GM12878 (cell line): ENCODE measurements around the gene NUAK1. TPM values are rescaled to one million over a fixed set of nuclear protein-coding genes. Genes with fewer than 3 reads are reported as not detected.

ENCODE experiments used
- CHD4 ChIP-seq: fragments of 200-600 bp; sonication (generic); IDR thresholded peaks from 2 replicates; pipeline ENCODE4 v1.6.1; 2016; ENCODE audit warnings: mild to moderate bottlenecking
- LARP7 ChIP-seq: fragments of 450-650 bp; IDR thresholded peaks from 2 replicates; pipeline ENCODE4 v1.6.1; 2017; ENCODE audit warnings: mild to moderate bottlenecking
- NFXL1 ChIP-seq: fragments of 450-650 bp; IDR thresholded peaks from 2 replicates; pipeline ENCODE4 v1.6.1; 2017; ENCODE audit warnings: antibody characterized with exemption, mild to moderate bottlenecking, borderline replicate concordance
- NR2C1 ChIP-seq: fragments of 450-650 bp; IDR thresholded peaks from 2 replicates; pipeline ENCODE4 v1.6.1; 2017; ENCODE audit warnings: antibody characterized with exemption, mild to moderate bottlenecking, moderate library complexity
- NR2F1 ChIP-seq: fragments of 450-650 bp; conservative IDR thresholded peaks from 2 replicates; pipeline ENCODE4 v1.6.1; 2017; ENCODE audit warnings: mild to moderate bottlenecking
- PKNOX1 ChIP-seq: fragments of 450-650 bp; IDR thresholded peaks from 2 replicates; pipeline ENCODE4 v1.6.1; 2016; ENCODE audit warnings: mild to moderate bottlenecking
- SKIL ChIP-seq: fragments of 450-650 bp; IDR thresholded peaks from 2 replicates; pipeline ENCODE4 v1.6.1; 2017; ENCODE audit warnings: mild to moderate bottlenecking, low read depth, inconsistent platforms; ENCODE audit not compliant: poor library complexity, severe bottlenecking
- SMC3 ChIP-seq: IDR thresholded peaks from 2 replicates; pipeline ENCODE4 v1.6.1; 2011; ENCODE audit warnings: low read length, improper control_type of control experiment, borderline replicate concordance
- polyA plus RNA-seq, 11 experiments: library from polyadenylated mRNA; depleted of rRNA in 4 of 11; unstranded in 6 of 11; stranded (reverse) in 5 of 11; fragments of >200 nt; fragmentation: Nextera tagmentation in 4 of 11; fragmentation: Illumina TruSeq in 1 of 11; extraction: Ambion mirVana in 4 of 11; extraction: Trizol in 1 of 11; gene quantifications; 1 replicate in 1 of 11; 2 replicates in 10 of 11; pipeline versions ENCODE4 v1.2.1 to v1.2.3, GENCODE V29; 2011 to 2016; ENCODE audit warnings: inconsistent platforms in 2 of 11, missing spikeins in 2 of 11, low read depth in 1 of 11
- total RNA-seq, 4 experiments: library from RNA; depleted of rRNA in 3 of 4; stranded (reverse); fragments of >200 nt in 3 of 4; fragmentation: Illumina TruSeq in 1 of 4; extraction: Trizol in 1 of 4; gene quantifications; 2 replicates each; pipeline versions ENCODE4 v1.2.1 to v1.2.3, GENCODE V29; 2013 to 2021
- TF ChIP-seq, protein P1 (sequence below): IDR thresholded peaks from 2 replicates; pipeline ENCODE4 v1.6.1; 2012; ENCODE audit warnings: low read length, inconsistent platforms
- TF ChIP-seq, protein P2 (sequence below): fragments of 450-650 bp; IDR thresholded peaks from 2 replicates; pipeline ENCODE4 v1.6.1; 2017; ENCODE audit warnings: mild to moderate bottlenecking, moderate library complexity

Gene NUAK1
- total and polyA plus RNA-seq, 10 of the 15 experiments (the other 5 are each of a cell fraction or from before 2014, with no cell fraction given) = 0.03 to 0.42 (median 0.08) TPM; not detected in 2

GRCh38 chr12:106021516-106021915 lies 117.2 kb downstream of the NUAK1 start (continued):
- TF ChIP-seq SKIL (no peak), CHD4 (no peak), NFXL1 (no peak), PKNOX1 (no peak), NR2C1 (no peak), LARP7 (no peak), NR2F1 (no peak), SMC3 (no peak)
- TF ChIP-seq, protein P1, sequence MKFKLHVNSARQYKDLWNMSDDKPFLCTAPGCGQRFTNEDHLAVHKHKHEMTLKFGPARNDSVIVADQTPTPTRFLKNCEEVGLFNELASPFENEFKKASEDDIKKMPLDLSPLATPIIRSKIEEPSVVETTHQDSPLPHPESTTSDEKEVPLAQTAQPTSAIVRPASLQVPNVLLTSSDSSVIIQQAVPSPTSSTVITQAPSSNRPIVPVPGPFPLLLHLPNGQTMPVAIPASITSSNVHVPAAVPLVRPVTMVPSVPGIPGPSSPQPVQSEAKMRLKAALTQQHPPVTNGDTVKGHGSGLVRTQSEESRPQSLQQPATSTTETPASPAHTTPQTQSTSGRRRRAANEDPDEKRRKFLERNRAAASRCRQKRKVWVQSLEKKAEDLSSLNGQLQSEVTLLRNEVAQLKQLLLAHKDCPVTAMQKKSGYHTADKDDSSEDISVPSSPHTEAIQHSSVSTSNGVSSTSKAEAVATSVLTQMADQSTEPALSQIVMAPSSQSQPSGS = no peak
- TF ChIP-seq, protein P2, sequence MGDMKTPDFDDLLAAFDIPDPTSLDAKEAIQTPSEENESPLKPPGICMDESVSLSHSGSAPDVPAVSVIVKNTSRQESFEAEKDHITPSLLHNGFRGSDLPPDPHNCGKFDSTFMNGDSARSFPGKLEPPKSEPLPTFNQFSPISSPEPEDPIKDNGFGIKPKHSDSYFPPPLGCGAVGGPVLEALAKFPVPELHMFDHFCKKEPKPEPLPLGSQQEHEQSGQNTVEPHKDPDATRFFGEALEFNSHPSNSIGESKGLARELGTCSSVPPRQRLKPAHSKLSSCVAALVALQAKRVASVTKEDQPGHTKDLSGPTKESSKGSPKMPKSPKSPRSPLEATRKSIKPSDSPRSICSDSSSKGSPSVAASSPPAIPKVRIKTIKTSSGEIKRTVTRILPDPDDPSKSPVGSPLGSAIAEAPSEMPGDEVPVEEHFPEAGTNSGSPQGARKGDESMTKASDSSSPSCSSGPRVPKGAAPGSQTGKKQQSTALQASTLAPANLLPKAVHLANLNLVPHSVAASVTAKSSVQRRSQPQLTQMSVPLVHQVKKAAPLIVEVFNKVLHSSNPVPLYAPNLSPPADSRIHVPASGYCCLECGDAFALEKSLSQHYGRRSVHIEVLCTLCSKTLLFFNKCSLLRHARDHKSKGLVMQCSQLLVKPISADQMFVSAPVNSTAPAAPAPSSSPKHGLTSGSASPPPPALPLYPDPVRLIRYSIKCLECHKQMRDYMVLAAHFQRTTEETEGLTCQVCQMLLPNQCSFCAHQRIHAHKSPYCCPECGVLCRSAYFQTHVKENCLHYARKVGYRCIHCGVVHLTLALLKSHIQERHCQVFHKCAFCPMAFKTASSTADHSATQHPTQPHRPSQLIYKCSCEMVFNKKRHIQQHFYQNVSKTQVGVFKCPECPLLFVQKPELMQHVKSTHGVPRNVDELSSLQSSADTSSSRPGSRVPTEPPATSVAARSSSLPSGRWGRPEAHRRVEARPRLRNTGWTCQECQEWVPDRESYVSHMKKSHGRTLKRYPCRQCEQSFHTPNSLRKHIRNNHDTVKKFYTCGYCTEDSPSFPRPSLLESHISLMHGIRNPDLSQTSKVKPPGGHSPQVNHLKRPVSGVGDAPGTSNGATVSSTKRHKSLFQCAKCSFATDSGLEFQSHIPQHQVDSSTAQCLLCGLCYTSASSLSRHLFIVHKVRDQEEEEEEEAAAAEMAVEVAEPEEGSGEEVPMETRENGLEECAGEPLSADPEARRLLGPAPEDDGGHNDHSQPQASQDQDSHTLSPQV = no peak
